GM12801 (cell line): ENCODE data around the gene SYDE2.

Source experiments
- TF ChIP-seq, protein P1 (sequence below): IDR thresholded peaks from one replicate; pipeline ENCODE4 v1.5.1; 2011; ENCODE audit warnings: control low read depth; ENCODE audit not compliant: insufficient read length; ENCODE audit errors: extremely low read depth

The SYDE2 gene, protein sequence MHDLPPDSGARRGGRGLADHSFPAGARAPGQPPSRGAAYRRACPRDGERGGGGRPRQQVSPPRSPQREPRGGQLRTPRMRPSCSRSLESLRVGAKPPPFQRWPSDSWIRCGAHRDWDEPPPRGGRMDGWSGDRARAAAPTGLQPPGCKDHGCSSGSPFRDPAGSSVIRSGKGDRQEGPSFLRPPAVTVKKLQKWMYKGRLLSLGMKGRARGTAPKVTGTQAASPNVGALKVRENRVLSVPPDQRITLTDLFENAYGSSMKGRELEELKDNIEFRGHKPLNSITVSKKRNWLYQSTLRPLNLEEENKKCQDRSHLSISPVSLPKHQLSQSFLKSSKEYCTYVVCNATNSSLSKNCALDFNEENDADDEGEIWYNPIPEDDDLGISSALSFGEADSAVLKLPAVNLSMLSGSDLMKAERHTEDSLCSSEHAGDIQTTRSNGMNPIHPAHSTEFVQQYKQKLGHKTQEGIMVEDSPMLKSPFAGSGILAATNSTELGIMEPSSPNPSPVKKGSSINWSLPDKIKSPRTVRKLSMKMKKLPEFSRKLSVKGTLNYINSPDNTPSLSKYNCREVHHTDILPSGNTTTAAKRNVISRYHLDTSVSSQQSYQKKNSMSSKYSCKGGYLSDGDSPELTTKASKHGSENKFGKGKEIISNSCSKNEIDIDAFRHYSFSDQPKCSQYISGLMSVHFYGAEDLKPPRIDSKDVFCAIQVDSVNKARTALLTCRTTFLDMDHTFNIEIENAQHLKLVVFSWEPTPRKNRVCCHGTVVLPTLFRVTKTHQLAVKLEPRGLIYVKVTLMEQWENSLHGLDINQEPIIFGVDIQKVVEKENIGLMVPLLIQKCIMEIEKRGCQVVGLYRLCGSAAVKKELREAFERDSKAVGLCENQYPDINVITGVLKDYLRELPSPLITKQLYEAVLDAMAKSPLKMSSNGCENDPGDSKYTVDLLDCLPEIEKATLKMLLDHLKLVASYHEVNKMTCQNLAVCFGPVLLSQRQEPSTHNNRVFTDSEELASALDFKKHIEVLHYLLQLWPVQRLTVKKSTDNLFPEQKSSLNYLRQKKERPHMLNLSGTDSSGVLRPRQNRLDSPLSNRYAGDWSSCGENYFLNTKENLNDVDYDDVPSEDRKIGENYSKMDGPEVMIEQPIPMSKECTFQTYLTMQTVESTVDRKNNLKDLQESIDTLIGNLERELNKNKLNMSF

DNA sequence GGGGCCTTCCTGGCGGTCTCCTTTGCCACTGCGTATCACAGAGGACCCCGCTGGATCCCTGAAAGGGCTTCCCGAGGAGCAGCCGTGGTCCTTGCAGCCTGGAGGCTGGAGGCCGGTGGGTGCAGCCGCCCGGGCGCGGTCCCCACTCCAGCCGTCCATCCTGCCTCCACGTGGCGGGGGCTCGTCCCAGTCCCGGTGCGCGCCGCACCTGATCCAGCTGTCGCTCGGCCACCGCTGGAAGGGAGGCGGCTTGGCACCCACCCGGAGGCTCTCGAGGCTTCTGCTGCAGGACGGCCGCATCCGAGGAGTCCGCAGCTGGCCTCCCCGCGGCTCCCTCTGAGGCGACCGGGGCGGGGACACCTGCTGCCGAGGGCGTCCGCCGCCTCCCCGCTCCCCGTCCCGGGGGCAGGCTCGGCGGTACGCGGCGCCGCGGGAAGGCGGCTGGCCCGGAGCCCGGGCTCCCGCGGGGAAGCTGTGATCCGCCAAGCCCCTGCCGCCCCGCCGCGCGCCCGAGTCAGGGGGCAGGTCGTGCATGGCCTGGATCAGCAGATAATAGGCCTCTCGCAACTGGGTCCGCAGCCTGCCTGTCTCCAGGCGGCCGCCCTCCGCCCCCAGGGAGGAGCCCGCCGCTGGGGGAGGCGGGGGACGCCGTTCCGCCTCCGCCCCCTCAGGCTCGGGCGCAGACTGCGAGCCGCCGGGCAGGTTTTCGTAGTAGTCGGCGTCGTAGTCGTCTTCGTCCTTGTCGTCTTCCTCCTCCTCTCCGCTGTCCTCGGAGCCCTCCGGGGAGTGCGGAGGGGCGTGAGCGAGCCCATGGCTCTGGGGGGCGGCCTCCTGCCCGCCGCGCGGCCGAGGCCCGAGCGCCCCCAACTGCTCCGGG is at the start of gene SYDE2:
Gene SYDE2, minus strand, starts transcription at position 554 of the 877 bp plus-strand sequence. Its CDS starts 20 bp downstream, at position 534.
- TF ChIP-seq, protein P1, sequence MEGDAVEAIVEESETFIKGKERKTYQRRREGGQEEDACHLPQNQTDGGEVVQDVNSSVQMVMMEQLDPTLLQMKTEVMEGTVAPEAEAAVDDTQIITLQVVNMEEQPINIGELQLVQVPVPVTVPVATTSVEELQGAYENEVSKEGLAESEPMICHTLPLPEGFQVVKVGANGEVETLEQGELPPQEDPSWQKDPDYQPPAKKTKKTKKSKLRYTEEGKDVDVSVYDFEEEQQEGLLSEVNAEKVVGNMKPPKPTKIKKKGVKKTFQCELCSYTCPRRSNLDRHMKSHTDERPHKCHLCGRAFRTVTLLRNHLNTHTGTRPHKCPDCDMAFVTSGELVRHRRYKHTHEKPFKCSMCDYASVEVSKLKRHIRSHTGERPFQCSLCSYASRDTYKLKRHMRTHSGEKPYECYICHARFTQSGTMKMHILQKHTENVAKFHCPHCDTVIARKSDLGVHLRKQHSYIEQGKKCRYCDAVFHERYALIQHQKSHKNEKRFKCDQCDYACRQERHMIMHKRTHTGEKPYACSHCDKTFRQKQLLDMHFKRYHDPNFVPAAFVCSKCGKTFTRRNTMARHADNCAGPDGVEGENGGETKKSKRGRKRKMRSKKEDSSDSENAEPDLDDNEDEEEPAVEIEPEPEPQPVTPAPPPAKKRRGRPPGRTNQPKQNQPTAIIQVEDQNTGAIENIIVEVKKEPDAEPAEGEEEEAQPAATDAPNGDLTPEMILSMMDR = no peak

DNA sequence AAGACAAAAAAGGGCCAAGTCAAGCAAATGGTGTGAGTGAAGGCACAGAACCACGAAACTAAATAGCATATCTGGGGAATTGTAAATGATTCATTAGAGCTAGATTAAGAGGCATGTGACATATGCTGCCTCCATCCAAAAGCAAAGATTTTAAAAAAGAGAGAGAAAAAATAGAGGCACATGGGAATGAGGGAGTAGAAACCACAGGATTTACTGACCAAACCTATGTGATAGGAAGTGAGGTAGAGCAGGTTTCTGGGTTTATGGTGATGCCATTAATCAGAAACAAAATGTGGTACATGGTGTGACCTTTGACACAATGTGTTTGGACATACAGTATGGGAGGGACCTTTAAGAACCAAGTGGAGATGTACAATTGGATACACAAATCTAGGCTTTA is 45.1 kb upstream of the SYDE2 start:
- TF ChIP-seq, protein P1 = no peak

DNA sequence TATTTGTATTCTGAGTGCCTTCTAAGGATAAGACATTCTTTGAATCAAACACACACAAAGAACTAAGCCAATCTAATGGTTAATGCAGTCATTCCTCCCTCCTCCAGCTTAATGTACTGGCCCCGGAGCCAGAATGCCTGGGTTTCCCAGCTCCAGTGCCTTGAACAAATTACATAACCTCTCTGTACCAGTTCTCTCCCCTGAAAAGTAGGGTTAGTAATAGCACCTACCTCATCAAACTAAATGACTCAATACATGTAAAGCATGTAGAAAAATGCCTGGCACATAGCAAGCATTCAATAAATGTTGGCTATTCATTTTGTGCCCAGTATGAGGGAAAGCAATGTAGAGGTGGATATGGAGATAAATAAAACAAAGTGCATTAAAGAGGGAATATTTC is 44.6 kb upstream of the SYDE2 start:
- TF ChIP-seq, protein P1 = no peak

DNA sequence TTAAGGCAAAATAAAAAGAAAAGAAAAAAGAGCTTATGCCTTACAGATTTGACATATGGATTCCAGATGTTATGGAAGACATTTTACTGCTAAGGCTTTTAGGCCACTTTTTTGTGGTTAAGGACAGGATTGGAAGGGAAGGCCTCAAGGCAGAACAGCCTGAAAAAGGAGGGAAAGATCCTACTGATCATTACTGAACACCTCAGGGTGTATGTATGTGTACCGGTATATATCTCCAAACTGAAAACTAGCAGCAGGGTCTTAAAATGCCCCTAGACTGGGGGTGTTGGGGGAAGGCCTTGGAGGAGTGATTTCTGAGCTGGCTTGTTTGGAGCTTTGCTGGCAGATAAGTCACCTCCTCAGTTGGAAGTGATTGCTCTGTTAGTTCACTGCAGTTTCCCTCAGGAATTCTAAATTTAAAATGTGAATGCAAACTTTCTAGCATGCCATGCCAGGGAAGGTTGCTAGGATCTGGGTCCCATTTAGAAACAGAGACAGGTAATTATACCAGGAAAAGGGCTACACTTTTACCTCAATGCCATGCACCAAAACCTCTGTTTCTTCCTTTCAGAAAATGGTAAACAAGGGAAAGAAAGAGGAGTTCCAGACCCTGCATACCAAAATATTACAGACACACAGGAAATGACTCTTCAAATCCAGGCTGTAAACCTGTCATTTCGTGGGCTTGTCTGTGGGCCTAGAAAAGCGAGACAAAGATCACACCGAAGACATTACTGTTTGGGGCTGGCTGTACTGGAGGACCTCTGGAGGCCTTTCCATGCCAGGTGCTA is 43.6 kb upstream of the SYDE2 start:
- TF ChIP-seq, protein P1 = no peak

DNA sequence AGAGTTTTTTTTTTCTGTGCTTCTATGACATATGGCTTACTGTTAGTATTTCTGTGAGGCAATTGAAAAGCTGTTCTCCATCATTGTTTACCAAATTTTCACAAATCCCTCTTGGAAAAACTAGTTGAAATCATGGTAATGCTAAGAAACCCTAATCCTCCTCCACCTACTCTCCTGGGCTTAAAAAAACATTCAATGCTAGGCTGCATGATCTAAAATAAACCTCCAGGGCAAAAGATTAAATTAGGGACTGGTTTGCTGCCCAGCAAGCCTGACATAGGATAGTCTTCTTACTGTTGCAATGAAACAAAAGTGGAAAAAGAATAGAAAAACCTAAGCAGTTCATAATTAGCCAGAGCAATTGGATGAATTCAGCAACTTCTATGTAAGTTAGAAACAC is 42.6 kb upstream of the SYDE2 start:
- TF ChIP-seq, protein P1 = no peak

DNA sequence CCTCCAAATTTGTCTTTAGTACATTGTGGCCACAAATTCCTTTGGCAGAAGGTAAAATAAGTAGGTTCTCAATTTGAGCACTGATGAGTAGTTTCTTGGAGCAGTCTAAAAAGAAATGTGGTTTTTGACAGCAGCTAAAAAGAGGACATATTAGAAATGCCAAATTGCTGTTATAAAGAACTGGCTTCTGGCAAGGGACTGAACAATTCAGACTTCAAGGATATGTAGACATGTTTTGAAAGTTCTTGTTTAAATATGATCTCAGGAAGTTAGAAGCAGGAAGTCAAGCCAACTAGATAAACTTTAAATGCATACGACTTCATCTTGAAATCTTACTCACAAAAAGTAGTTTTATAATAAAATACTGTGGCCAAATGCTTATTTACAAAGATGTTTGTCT is 39.8 kb upstream of the SYDE2 start:
- TF ChIP-seq, protein P1 = no peak
